Measurements from ENCODE around the gene FLYWCH2. TPM values are rescaled to one million over a fixed set of nuclear protein-coding genes. Genes with fewer than 3 reads are reported as not detected.
"Not testable (repeated sequence)": the region's sequence is repeated elsewhere in the genome, so short reads cannot be mapped to it uniquely, and the experiment has no call there.

The FLYWCH2 gene
- total RNA-seq, 1 donor from 2014 or later = 54.0 TPM

GRCh38 chr16:2939968-2940367, 57.0 kb downstream of the FLYWCH2 start:
- no peak overlapping the region for H3K27ac Mint-ChIP-seq (ENCODE audit: unreplicated experiment)
- no peaks in the 10 kb centered on the region for H3K9me3 Mint-ChIP-seq (ENCODE audit: unreplicated experiment)
- no peaks in the 10 kb centered on the region for H3K27me3 Mint-ChIP-seq (ENCODE audit: unreplicated experiment)
- no peak for TF ChIP-seq CTCF (IDR thresholded peaks at IDR 0.05)
- H3K4me3 Mint-ChIP-seq (ENCODE audit: unreplicated experiment) = no peak overlapping the region
- H3K36me3 Mint-ChIP-seq (ENCODE audit: unreplicated experiment) = peaks cover 42% of the 10 kb centered on the region
- H3K4me1 Mint-ChIP-seq (ENCODE audit: unreplicated experiment) = no peaks in the 10 kb centered on the region
- no peak for DNase-seq (ENCODE audit: extremely low spot score, unreplicated experiment)

GRCh38 chr16:2942045-2942444, 59.0 kb downstream of the FLYWCH2 start:
- Mint-ChIP-seq H3K27me3 (ENCODE audit: unreplicated experiment) (no peaks in the 10 kb centered on the region), H3K4me3 (ENCODE audit: unreplicated experiment) (no peak overlapping the region), H3K4me1 (ENCODE audit: unreplicated experiment) (no peaks in the 10 kb centered on the region), H3K9me3 (ENCODE audit: unreplicated experiment) (no peaks in the 10 kb centered on the region), H3K27ac (ENCODE audit: unreplicated experiment) (no peak overlapping the region), H3K36me3 (ENCODE audit: unreplicated experiment) (peaks cover 43% of the 10 kb centered on the region)
- DNase-seq (ENCODE audit: extremely low spot score, unreplicated experiment) = no peak
- TF ChIP-seq CTCF (IDR thresholded peaks at IDR 0.05) = no peak

GRCh38 chr16:2943716-2944115, 60.7 kb downstream of the FLYWCH2 start:
- not testable (repeated sequence) for H3K4me3 Mint-ChIP-seq (ENCODE audit: unreplicated experiment); H3K4me1 Mint-ChIP-seq (ENCODE audit: unreplicated experiment); H3K27me3 Mint-ChIP-seq (ENCODE audit: unreplicated experiment); H3K9me3 Mint-ChIP-seq (ENCODE audit: unreplicated experiment); DNase-seq (ENCODE audit: extremely low spot score, unreplicated experiment); H3K27ac Mint-ChIP-seq (ENCODE audit: unreplicated experiment)
- peaks cover 43% of the 10 kb centered on the region for H3K36me3 Mint-ChIP-seq (ENCODE audit: unreplicated experiment)

- Mint-ChIP-seq H3K9me3 (ENCODE audit: unreplicated experiment) (no peaks in the 10 kb centered on the region), H3K27ac (ENCODE audit: unreplicated experiment) (no peak overlapping the region), H3K27me3 (ENCODE audit: unreplicated experiment) (no peaks in the 10 kb centered on the region), H3K4me3 (ENCODE audit: unreplicated experiment) (no peak overlapping the region), H3K4me1 (ENCODE audit: unreplicated experiment) (no peaks in the 10 kb centered on the region), H3K36me3 (ENCODE audit: unreplicated experiment) (peaks cover 33% of the 10 kb centered on the region)
- no peak for TF ChIP-seq CTCF (IDR thresholded peaks at IDR 0.05)
- DNase-seq (ENCODE audit: extremely low spot score, unreplicated experiment) = no peak
These were observed 63.6 kb downstream of the FLYWCH2 start for GRCh38 chr16:2946649-2947048.

Other genes starting within 250 kb of the FLYWCH2 start
- 28.0 and 28.1 TPM in 2 replicates for gene KCTD5, start 200.7 kb upstream of the FLYWCH2 start, total RNA-seq
- 4.2 and 5.5 TPM in 2 replicates for gene PRSS27, start 163.0 kb upstream of the FLYWCH2 start, total RNA-seq
- gene SRRM2, start 130.6 kb upstream of the FLYWCH2 start, total RNA-seq = 536 and 572 TPM in 2 replicates
- gene ELOB, start 105.9 kb upstream of the FLYWCH2 start, total RNA-seq = 264 and 287 TPM in 2 replicates
- not detected in 2 replicates for gene PRSS33, start 95.7 kb upstream of the FLYWCH2 start, total RNA-seq
- gene PRSS41, start 84.7 kb upstream of the FLYWCH2 start, total RNA-seq = not detected in 2 replicates
- not detected in 2 replicates for gene PRSS21, start 66.0 kb upstream of the FLYWCH2 start, total RNA-seq
- not detected in 2 replicates for gene ZG16B, start 52.9 kb upstream of the FLYWCH2 start, total RNA-seq
- not detected in 2 replicates for gene PRSS22, start 25.0 kb upstream of the FLYWCH2 start, total RNA-seq
- 38.9 and 46.4 TPM in 2 replicates for gene FLYWCH1, start 28.7 kb downstream of the FLYWCH2 start, total RNA-seq
- not detected in 2 replicates for gene KREMEN2, start 81.1 kb downstream of the FLYWCH2 start, total RNA-seq
- gene PAQR4, start 86.1 kb downstream of the FLYWCH2 start, total RNA-seq = 8.4 and 11.9 TPM in 2 replicates
- 10.4 and 14.0 TPM in 2 replicates for gene PKMYT1, start 97.2 kb downstream of the FLYWCH2 start, total RNA-seq
- not detected in 2 replicates for gene CLDN9, start 129.7 kb downstream of the FLYWCH2 start, total RNA-seq
- gene CLDN6, start 135.0 kb downstream of the FLYWCH2 start, total RNA-seq = 0.32 TPM in 1 of 2 replicates, not detected in the other
- 71.3 and 72.4 TPM in 2 replicates for gene TNFRSF12A, start 137.2 kb downstream of the FLYWCH2 start, total RNA-seq
- gene HCFC1R1, start 140.7 kb downstream of the FLYWCH2 start, total RNA-seq = 133 and 139 TPM in 2 replicates
- 36.6 and 40.1 TPM in 2 replicates for gene THOC6, start 140.8 kb downstream of the FLYWCH2 start, total RNA-seq
- not detected in 2 replicates for gene BICDL2, start 153.7 kb downstream of the FLYWCH2 start, total RNA-seq
- 3.0 and 3.6 TPM in 2 replicates for gene MMP25, start 163.3 kb downstream of the FLYWCH2 start, total RNA-seq
- gene IL32, start 182.4 kb downstream of the FLYWCH2 start, total RNA-seq = 8.8 and 13.2 TPM in 2 replicates
- gene ZSCAN10, start 216.1 kb downstream of the FLYWCH2 start, total RNA-seq = not detected in 2 replicates
- gene ZNF205, start 229.4 kb downstream of the FLYWCH2 start, total RNA-seq = 14.8 and 15.9 TPM in 2 replicates